ENCODE measurements around the gene VPS35.

DNA sequence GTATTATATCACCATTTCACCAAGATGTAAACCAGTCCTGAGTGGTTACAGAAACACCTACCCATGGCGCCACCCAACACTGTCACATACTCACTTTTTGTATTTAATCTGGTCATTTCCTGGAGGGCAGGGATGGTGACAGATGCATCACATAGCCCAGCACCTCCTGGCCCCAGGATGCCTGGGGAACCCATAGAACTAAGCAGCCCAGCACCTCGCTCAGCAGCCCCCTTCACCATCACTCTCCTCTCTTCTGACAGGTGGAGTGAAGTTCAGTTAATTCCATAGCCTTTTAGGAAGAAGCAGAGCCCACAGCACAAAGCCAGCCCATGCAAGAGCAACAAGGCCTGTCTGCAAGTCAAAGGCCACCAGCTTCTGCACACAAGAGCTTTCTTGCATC, 31.6 kb upstream of the VPS35 start:
- TF ChIP-seq, protein P1, sequence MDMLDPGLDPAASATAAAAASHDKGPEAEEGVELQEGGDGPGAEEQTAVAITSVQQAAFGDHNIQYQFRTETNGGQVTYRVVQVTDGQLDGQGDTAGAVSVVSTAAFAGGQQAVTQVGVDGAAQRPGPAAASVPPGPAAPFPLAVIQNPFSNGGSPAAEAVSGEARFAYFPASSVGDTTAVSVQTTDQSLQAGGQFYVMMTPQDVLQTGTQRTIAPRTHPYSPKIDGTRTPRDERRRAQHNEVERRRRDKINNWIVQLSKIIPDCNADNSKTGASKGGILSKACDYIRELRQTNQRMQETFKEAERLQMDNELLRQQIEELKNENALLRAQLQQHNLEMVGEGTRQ (IDR thresholded peaks at IDR 0.05), result no peak
- TF ChIP-seq, protein P2, sequence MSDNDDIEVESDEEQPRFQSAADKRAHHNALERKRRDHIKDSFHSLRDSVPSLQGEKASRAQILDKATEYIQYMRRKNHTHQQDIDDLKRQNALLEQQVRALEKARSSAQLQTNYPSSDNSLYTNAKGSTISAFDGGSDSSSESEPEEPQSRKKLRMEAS (IDR thresholded peaks at IDR 0.05), result no peak
- TF ChIP-seq POLR2A (IDR thresholded peaks at IDR 0.05; ENCODE audit: low read length), result no peak
- TF ChIP-seq, protein P3, sequence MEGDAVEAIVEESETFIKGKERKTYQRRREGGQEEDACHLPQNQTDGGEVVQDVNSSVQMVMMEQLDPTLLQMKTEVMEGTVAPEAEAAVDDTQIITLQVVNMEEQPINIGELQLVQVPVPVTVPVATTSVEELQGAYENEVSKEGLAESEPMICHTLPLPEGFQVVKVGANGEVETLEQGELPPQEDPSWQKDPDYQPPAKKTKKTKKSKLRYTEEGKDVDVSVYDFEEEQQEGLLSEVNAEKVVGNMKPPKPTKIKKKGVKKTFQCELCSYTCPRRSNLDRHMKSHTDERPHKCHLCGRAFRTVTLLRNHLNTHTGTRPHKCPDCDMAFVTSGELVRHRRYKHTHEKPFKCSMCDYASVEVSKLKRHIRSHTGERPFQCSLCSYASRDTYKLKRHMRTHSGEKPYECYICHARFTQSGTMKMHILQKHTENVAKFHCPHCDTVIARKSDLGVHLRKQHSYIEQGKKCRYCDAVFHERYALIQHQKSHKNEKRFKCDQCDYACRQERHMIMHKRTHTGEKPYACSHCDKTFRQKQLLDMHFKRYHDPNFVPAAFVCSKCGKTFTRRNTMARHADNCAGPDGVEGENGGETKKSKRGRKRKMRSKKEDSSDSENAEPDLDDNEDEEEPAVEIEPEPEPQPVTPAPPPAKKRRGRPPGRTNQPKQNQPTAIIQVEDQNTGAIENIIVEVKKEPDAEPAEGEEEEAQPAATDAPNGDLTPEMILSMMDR (IDR thresholded peaks at IDR 0.05), result no peak

Data from A549 (cell line).